Measurements from ENCODE around the gene TMEM132D. TPM values are rescaled to one million over a fixed set of nuclear protein-coding genes. Genes with fewer than 3 reads are reported as not detected.

Gene TMEM132D
- total RNA-seq, 1 experiment from 2014 or later, result 1.4 TPM

DNA sequence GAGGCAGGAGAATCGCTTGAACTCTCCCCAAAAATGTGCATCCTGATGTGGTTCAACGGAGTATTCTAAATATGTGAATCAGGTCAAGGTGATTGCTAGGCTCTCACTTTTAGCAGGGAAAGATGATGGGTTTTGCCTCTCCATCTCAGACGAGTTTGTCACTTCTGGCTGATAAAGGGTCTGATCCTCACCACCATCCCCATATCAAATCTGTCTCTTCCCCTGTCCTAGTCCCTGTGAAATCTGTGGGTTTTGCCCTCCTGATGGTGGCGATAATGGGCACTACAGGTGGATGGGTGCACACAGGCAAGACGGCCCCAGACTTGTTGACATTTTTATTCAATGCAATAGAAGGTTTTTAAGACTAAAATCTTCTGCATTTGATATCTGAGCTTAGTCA is 665.9 kb downstream of the TMEM132D start:
- Mint-ChIP-seq H3K27ac (no peak overlapping the region), H3K4me3 (no peak overlapping the region), H3K27me3 (ENCODE audit: low read depth) (peaks cover 7% of the 10 kb centered on the region; the same call in 1 of the 2 replicates), H3K36me3 (peaks cover 67% of the 10 kb centered on the region), H3K4me1 (no peaks in the 10 kb centered on the region), H3K9me3 (peaks cover 81% of the 10 kb centered on the region)
- ChIA-PET POLR2A (no interaction called here), CTCF (no interaction called here)
- TF ChIP-seq, protein P1, sequence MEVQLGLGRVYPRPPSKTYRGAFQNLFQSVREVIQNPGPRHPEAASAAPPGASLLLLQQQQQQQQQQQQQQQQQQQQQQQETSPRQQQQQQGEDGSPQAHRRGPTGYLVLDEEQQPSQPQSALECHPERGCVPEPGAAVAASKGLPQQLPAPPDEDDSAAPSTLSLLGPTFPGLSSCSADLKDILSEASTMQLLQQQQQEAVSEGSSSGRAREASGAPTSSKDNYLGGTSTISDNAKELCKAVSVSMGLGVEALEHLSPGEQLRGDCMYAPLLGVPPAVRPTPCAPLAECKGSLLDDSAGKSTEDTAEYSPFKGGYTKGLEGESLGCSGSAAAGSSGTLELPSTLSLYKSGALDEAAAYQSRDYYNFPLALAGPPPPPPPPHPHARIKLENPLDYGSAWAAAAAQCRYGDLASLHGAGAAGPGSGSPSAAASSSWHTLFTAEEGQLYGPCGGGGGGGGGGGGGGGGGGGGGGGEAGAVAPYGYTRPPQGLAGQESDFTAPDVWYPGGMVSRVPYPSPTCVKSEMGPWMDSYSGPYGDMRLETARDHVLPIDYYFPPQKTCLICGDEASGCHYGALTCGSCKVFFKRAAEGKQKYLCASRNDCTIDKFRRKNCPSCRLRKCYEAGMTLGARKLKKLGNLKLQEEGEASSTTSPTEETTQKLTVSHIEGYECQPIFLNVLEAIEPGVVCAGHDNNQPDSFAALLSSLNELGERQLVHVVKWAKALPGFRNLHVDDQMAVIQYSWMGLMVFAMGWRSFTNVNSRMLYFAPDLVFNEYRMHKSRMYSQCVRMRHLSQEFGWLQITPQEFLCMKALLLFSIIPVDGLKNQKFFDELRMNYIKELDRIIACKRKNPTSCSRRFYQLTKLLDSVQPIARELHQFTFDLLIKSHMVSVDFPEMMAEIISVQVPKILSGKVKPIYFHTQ (CRISPR knock-in tag; IDR thresholded peaks at IDR 0.05), result no peak
- no peak for TF ChIP-seq ARID4B (CRISPR knock-in tag; IDR thresholded peaks at IDR 0.05; ENCODE audit: borderline replicate concordance)
- no peak for TF ChIP-seq CDX4 (CRISPR knock-in tag; IDR thresholded peaks at IDR 0.05; ENCODE audit: borderline replicate concordance)
- TF ChIP-seq ZNF121 (CRISPR knock-in tag; IDR thresholded peaks at IDR 0.05), result no peak
- TF ChIP-seq RORB (CRISPR knock-in tag; IDR thresholded peaks at IDR 0.05), result no peak
- no peak for TF ChIP-seq CTCF (IDR thresholded peaks at IDR 0.05)
- no peak for TF ChIP-seq NFE2L1 (CRISPR knock-in tag; IDR thresholded peaks at IDR 0.05)
- TF ChIP-seq, protein P2, sequence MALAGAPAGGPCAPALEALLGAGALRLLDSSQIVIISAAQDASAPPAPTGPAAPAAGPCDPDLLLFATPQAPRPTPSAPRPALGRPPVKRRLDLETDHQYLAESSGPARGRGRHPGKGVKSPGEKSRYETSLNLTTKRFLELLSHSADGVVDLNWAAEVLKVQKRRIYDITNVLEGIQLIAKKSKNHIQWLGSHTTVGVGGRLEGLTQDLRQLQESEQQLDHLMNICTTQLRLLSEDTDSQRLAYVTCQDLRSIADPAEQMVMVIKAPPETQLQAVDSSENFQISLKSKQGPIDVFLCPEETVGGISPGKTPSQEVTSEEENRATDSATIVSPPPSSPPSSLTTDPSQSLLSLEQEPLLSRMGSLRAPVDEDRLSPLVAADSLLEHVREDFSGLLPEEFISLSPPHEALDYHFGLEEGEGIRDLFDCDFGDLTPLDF (CRISPR knock-in tag; IDR thresholded peaks at IDR 0.05), result no peak
- no peak for TF ChIP-seq HMGA2 (CRISPR knock-in tag; IDR thresholded peaks at IDR 0.05)
- no peak for TF ChIP-seq ETV6 (CRISPR knock-in tag; IDR thresholded peaks at IDR 0.05)
- TF ChIP-seq ZNF317 (CRISPR knock-in tag; IDR thresholded peaks at IDR 0.05; ENCODE audit: borderline replicate concordance, low read depth), result no peak
- TF ChIP-seq GRHL2 (CRISPR knock-in tag; IDR thresholded peaks at IDR 0.05; ENCODE audit: insufficient replicate concordance, severe bottlenecking), result no peak
- TF ChIP-seq MXD4 (CRISPR knock-in tag; IDR thresholded peaks at IDR 0.05; ENCODE audit: borderline replicate concordance), result no peak
- TF ChIP-seq, protein P3, sequence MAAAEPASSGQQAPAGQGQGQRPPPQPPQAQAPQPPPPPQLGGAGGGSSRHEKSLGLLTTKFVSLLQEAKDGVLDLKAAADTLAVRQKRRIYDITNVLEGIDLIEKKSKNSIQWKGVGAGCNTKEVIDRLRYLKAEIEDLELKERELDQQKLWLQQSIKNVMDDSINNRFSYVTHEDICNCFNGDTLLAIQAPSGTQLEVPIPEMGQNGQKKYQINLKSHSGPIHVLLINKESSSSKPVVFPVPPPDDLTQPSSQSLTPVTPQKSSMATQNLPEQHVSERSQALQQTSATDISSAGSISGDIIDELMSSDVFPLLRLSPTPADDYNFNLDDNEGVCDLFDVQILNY (CRISPR knock-in tag; IDR thresholded peaks at IDR 0.05), result no peak
- TF ChIP-seq, protein P4, sequence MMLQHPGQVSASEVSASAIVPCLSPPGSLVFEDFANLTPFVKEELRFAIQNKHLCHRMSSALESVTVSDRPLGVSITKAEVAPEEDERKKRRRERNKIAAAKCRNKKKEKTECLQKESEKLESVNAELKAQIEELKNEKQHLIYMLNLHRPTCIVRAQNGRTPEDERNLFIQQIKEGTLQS (CRISPR knock-in tag; conservative IDR thresholded peaks at IDR 0.05), result no peak
- ATAC-seq, result no peak
- no peak for DNase-seq (ENCODE audit: low spot score)

Measured in WTC11 (cell line).